ENCODE data around the gene CUX1.

Gene CUX1

GRCh38 chr7:102044984-102045673, 227.7 kb downstream of the CUX1 start (continued):
- TF ChIP-seq ZNF621 (tag by site-specific recombination; IDR thresholded peaks at IDR 0.05), result no peak
- TF ChIP-seq SALL2 (tag by site-specific recombination; IDR thresholded peaks at IDR 0.05; ENCODE audit: borderline replicate concordance), result no peak
- no peak for TF ChIP-seq ZNF654 (tag by site-specific recombination; IDR thresholded peaks at IDR 0.05; ENCODE audit: low read depth)
- TF ChIP-seq, protein P1, sequence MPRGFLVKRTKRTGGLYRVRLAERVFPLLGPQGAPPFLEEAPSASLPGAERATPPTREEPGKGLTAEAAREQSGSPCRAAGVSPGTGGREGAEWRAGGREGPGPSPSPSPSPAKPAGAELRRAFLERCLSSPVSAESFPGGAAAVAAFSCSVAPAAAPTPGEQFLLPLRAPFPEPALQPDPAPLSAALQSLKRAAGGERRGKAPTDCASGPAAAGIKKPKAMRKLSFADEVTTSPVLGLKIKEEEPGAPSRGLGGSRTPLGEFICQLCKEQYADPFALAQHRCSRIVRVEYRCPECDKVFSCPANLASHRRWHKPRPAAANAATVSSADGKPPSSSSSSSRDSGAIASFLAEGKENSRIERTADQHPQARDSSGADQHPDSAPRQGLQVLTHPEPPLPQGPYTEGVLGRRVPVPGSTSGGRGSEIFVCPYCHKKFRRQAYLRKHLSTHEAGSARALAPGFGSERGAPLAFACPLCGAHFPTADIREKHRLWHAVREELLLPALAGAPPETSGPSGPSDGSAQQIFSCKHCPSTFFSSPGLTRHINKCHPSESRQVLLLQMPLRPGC (tag by site-specific recombination; IDR thresholded peaks at IDR 0.05), result peak; percentile 50; the same call in 1 of the 2 replicates
- TF ChIP-seq ZBTB21 (tag by site-specific recombination; IDR thresholded peaks at IDR 0.05), result 0 out of 2 replicates have a peak, but pooled peaks have one; percentile 17
- peak; percentile 97 for TF ChIP-seq ZNF488 (tag by site-specific recombination; IDR thresholded peaks at IDR 0.05)
- peak; percentile 22; the same call in 1 of the 2 replicates for TF ChIP-seq ZNF335 (tag by site-specific recombination; conservative IDR thresholded peaks at IDR 0.05)
- TF ChIP-seq ZSCAN23 (tag by site-specific recombination; IDR thresholded peaks at IDR 0.05), result no peak
- TF ChIP-seq ZFP3 (tag by site-specific recombination; IDR thresholded peaks at IDR 0.05; ENCODE audit: low read depth), result no peak
- peak; percentile 76; the same call in 1 of the 2 replicates for TF ChIP-seq ZNF660 (tag by site-specific recombination; IDR thresholded peaks at IDR 0.05)
- TF ChIP-seq ZNF626 (tag by site-specific recombination; IDR thresholded peaks at IDR 0.05), result no peak
- TF ChIP-seq SP7 (tag by site-specific recombination; IDR thresholded peaks at IDR 0.05), result peak; percentile 46; the same call in 1 of the 2 replicates
- TF ChIP-seq FEZF1 (tag by site-specific recombination; IDR thresholded peaks at IDR 0.05), result peak; percentile 41; the same call in 1 of the 2 replicates
- TF ChIP-seq ZNF561 (tag by site-specific recombination; IDR thresholded peaks at IDR 0.05; ENCODE audit: borderline replicate concordance), result peak; percentile 87
- peak; percentile 68; the same call in 1 of the 2 replicates for TF ChIP-seq ZNF843 (tag by site-specific recombination; IDR thresholded peaks at IDR 0.05)
- peak; percentile 58 for TF ChIP-seq ZEB2 (tag by site-specific recombination; IDR thresholded peaks at IDR 0.05)
- TF ChIP-seq ZSCAN16 (tag by site-specific recombination; IDR thresholded peaks at IDR 0.05), result no peak
- TF ChIP-seq GLIS1 (tag by site-specific recombination; IDR thresholded peaks at IDR 0.05), result peak; percentile 37; the same call in 1 of the 2 replicates
- peak; percentile 62; the same call in 1 of the 2 replicates for TF ChIP-seq ZNF600 (tag by site-specific recombination; IDR thresholded peaks at IDR 0.05)
- peak; percentile 92 for TF ChIP-seq ZBTB8A (tag by site-specific recombination; IDR thresholded peaks at IDR 0.05)
- no peak for TF ChIP-seq ZFP37 (tag by site-specific recombination; IDR thresholded peaks at IDR 0.05)
- TF ChIP-seq GLI4 (tag by site-specific recombination; IDR thresholded peaks at IDR 0.05), result no peak
- TF ChIP-seq ZNF26 (tag by site-specific recombination; IDR thresholded peaks at IDR 0.05), result no peak
- TF ChIP-seq ZNF132 (tag by site-specific recombination; IDR thresholded peaks at IDR 0.05; ENCODE audit: borderline replicate concordance), result no peak
- TF ChIP-seq, protein P2, sequence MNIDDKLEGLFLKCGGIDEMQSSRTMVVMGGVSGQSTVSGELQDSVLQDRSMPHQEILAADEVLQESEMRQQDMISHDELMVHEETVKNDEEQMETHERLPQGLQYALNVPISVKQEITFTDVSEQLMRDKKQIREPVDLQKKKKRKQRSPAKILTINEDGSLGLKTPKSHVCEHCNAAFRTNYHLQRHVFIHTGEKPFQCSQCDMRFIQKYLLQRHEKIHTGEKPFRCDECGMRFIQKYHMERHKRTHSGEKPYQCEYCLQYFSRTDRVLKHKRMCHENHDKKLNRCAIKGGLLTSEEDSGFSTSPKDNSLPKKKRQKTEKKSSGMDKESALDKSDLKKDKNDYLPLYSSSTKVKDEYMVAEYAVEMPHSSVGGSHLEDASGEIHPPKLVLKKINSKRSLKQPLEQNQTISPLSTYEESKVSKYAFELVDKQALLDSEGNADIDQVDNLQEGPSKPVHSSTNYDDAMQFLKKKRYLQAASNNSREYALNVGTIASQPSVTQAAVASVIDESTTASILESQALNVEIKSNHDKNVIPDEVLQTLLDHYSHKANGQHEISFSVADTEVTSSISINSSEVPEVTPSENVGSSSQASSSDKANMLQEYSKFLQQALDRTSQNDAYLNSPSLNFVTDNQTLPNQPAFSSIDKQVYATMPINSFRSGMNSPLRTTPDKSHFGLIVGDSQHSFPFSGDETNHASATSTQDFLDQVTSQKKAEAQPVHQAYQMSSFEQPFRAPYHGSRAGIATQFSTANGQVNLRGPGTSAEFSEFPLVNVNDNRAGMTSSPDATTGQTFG (tag by site-specific recombination; IDR thresholded peaks at IDR 0.05; ENCODE audit: borderline replicate concordance), result no peak
- TF ChIP-seq AEBP2 (tag by site-specific recombination; IDR thresholded peaks at IDR 0.05; ENCODE audit: borderline replicate concordance), result no peak
- TF ChIP-seq ZNF658 (tag by site-specific recombination; IDR thresholded peaks at IDR 0.05), result no peak
- TF ChIP-seq IKZF3 (tag by site-specific recombination; IDR thresholded peaks at IDR 0.05), result peak; percentile 63
- TF ChIP-seq ZNF596 (tag by site-specific recombination; IDR thresholded peaks at IDR 0.05), result 0 out of 2 replicates have a peak, but pooled peaks have one; percentile 16
- TF ChIP-seq, protein P3, sequence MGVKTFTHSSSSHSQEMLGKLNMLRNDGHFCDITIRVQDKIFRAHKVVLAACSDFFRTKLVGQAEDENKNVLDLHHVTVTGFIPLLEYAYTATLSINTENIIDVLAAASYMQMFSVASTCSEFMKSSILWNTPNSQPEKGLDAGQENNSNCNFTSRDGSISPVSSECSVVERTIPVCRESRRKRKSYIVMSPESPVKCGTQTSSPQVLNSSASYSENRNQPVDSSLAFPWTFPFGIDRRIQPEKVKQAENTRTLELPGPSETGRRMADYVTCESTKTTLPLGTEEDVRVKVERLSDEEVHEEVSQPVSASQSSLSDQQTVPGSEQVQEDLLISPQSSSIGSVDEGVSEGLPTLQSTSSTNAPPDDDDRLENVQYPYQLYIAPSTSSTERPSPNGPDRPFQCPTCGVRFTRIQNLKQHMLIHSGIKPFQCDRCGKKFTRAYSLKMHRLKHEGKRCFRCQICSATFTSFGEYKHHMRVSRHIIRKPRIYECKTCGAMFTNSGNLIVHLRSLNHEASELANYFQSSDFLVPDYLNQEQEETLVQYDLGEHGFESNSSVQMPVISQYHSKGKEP (tag by site-specific recombination; IDR thresholded peaks at IDR 0.05), result peak; percentile 20; the same call in 1 of the 2 replicates
- TF ChIP-seq OSR2 (tag by site-specific recombination; IDR thresholded peaks at IDR 0.05), result peak; percentile 83
